SK-MEL-5 (cell line): Measurements from ENCODE around the gene CAP2. TPM values are rescaled to one million over a fixed set of nuclear protein-coding genes. Genes with fewer than 3 reads are reported as not detected.

Source experiments
- DNase-seq: peaks from one replicate; pipeline ENCODE4 v3.0.0-alpha.2; 2016; ENCODE audit warnings: low read depth, low spot score
- in situ Hi-C: cut with HindIII; loops from 2 replicates; pipeline ENCODE4 v1.10.0; 2016; ENCODE audit warnings: low sequenced_read_pairs, high pct_unique_total_duplicates, low pct_unique_long_range_greater_than_20kb
- total RNA-seq: library from RNA; depleted of rRNA; stranded (reverse); fragments of >200 nt; shearing (Covaris generic); gene quantifications from 2 replicates; pipeline ENCODE4 v1.2.3, GENCODE V29; 2014

CAP2 gene
- total RNA-seq, 1 experiment from 2014 or later, result 21.3 TPM

GRCh38 chr6:17457405-17457804, 64.0 kb downstream of the CAP2 start:
- DNase-seq, result no peak
- in situ Hi-C loops, result no loop called here

- DNase-seq, result peak; percentile 37
- in situ Hi-C loops, result no loop called here
Observed at GRCh38 chr6:17457956-17458355, 64.6 kb downstream of the CAP2 start.

- in situ Hi-C loops, result no loop called here
Observed at GRCh38 chr6:17458966-17459365, 65.6 kb downstream of the CAP2 start.

GRCh38 chr6:17460862-17461261, 67.5 kb downstream of the CAP2 start:
- DNase-seq, result no peak

More at GRCh38 chr6:17458966-17459365, 65.6 kb downstream of the CAP2 start:
- no peak for DNase-seq

GRCh38 chr6:17466147-17466546, 72.8 kb downstream of the CAP2 start:
- DNase-seq, result no peak
- in situ Hi-C loops, result no loop called here

More at GRCh38 chr6:17460862-17461261, 67.5 kb downstream of the CAP2 start:
- in situ Hi-C loops, result no loop called here

GRCh38 chr6:17466707-17467106, 73.3 kb downstream of the CAP2 start:
- in situ Hi-C loops, result no loop called here

GRCh38 chr6:17469006-17469832, 75.8 kb downstream of the CAP2 start:
- DNase-seq, result peak; percentile 43
- in situ Hi-C loops, result no loop called here

More at GRCh38 chr6:17466707-17467106, 73.3 kb downstream of the CAP2 start:
- no peak for DNase-seq

- in situ Hi-C loops, result no loop called here
- no peak for DNase-seq
Observed at GRCh38 chr6:17470202-17470937, 77.0 kb downstream of the CAP2 start.

GRCh38 chr6:17470938-17471327, 77.5 kb downstream of the CAP2 start:
- no peak for DNase-seq
- in situ Hi-C loops, result no loop called here

GRCh38 chr6:17472653-17473183, 79.3 kb downstream of the CAP2 start:
- DNase-seq, result no peak
- in situ Hi-C loops, result no loop called here

GRCh38 chr6:17473554-17473953, 80.2 kb downstream of the CAP2 start:
- DNase-seq, result peak; percentile 32
- in situ Hi-C loops, result no loop called here

GRCh38 chr6:17474289-17474688, 80.9 kb downstream of the CAP2 start:
- no peak for DNase-seq
- in situ Hi-C loops, result no loop called here

GRCh38 chr6:17475606-17476244, 82.3 kb downstream of the CAP2 start:
- DNase-seq, result no peak
- in situ Hi-C loops, result no loop called here

GRCh38 chr6:17476511-17476910, 83.1 kb downstream of the CAP2 start:
- DNase-seq, result no peak
- in situ Hi-C loops, result no loop called here

- DNase-seq, result no peak
- in situ Hi-C loops, result no loop called here
Observed at GRCh38 chr6:17477356-17477755, 84.0 kb downstream of the CAP2 start.

- in situ Hi-C loops, result no loop called here
- DNase-seq, result no peak
Observed at GRCh38 chr6:17478223-17478907, 85.0 kb downstream of the CAP2 start.

GRCh38 chr6:17478946-17479345, 85.6 kb downstream of the CAP2 start:
- no peak for DNase-seq
- in situ Hi-C loops, result no loop called here

- no peak for DNase-seq
- in situ Hi-C loops, result no loop called here
Observed at GRCh38 chr6:17480476-17480875, 87.1 kb downstream of the CAP2 start.
